HepG2 (cell line): ENCODE results near the gene HS3ST3B1. TPM values are rescaled to one million over a fixed set of nuclear protein-coding genes. Genes with fewer than 3 reads are reported as not detected.

ENCODE experiments used
- ARID3A ChIP-seq: IDR thresholded peaks from 2 replicates; pipeline ENCODE4 v1.6.1; 2012; ENCODE audit warnings: low read depth, low read length, improper control_type of control experiment
- DMAP1 ChIP-seq: IDR thresholded peaks from 2 replicates; pipeline ENCODE4 v1.6.1; 2016
- FOXP1 ChIP-seq, 2 experiments: fragments of 450-650 bp in 1 of 2; IDR thresholded peaks; 2 replicates each; pipeline ENCODE4 v1.6.1; 2017 to 2018; ENCODE audit warnings: antibody characterized with exemption in 1 of 2
- GFI1 ChIP-seq: sonication (generic); formaldehyde crosslinking; IDR thresholded peaks from 2 replicates; pipeline ENCODE4 v1.5.0; 2020; ENCODE audit warnings: missing genetic modification reagents, mild to moderate bottlenecking, borderline replicate concordance
- GMEB1 ChIP-seq: sonication (generic); formaldehyde crosslinking; IDR thresholded peaks from 2 replicates; pipeline ENCODE4 v1.5.1; 2020; ENCODE audit warnings: missing genetic modification reagents, mild to moderate bottlenecking, borderline replicate concordance
- HNRNPH1 ChIP-seq: fragments of 200-400 bp; formaldehyde crosslinking; optimal IDR thresholded peaks from 2 replicates; pipeline ENCODE3; 2017; ENCODE audit warnings: mild to moderate bottlenecking, low read depth, low read length
- IKZF5 ChIP-seq: IDR thresholded peaks from 2 replicates; pipeline ENCODE4 v1.6.1; 2018; ENCODE audit warnings: missing genetic modification reagents, mild to moderate bottlenecking, missing compliant biosample characterization
- MIER3 ChIP-seq: IDR thresholded peaks from 2 replicates; pipeline ENCODE4 v1.6.1; 2016; ENCODE audit warnings: missing compliant biosample characterization, borderline replicate concordance
- MIXL1 ChIP-seq: IDR thresholded peaks from 2 replicates; pipeline ENCODE4 v1.6.1; 2016
- SOX5 ChIP-seq: IDR thresholded peaks from 2 replicates; pipeline ENCODE4 v1.6.1; 2016; ENCODE audit warnings: borderline replicate concordance
- SUZ12 ChIP-seq: fragments of 150-350 bp; IDR thresholded peaks from 2 replicates; pipeline ENCODE4 v1.6.1; 2014; ENCODE audit warnings: low read depth, low read length
- TAF15 ChIP-seq: fragments of 200-400 bp; formaldehyde crosslinking; IDR thresholded peaks from one replicate; pipeline ENCODE4 v1.6.1; 2018; ENCODE audit warnings: mild to moderate bottlenecking, low read depth, low read length; ENCODE audit not compliant: poor library complexity, severe bottlenecking
- TARDBP ChIP-seq: sonication (generic); formaldehyde crosslinking; IDR thresholded peaks from 2 replicates; pipeline ENCODE4 v1.8.0; 2022; ENCODE audit warnings: mild to moderate bottlenecking, missing genetic modification reagents
- TCF7 ChIP-seq: sonication (generic); IDR thresholded peaks from 2 replicates; pipeline ENCODE4 v1.6.1; 2016; ENCODE audit warnings: antibody characterized with exemption, low read depth
- THAP11 ChIP-seq: IDR thresholded peaks from 2 replicates; pipeline ENCODE4 v1.6.1; 2016; ENCODE audit warnings: missing biosample characterization, missing genetic modification reagents
- TSC22D2 ChIP-seq: sonication (generic); formaldehyde crosslinking; IDR thresholded peaks from 2 replicates; pipeline ENCODE4 v1.5.1; 2020; ENCODE audit warnings: missing genetic modification reagents, mild to moderate bottlenecking, borderline replicate concordance
- U2AF1 ChIP-seq: fragments of 200-400 bp; formaldehyde crosslinking; optimal IDR thresholded peaks from 2 replicates; pipeline ENCODE3; 2017; ENCODE audit warnings: mild to moderate bottlenecking, low read depth, low read length
- ZBTB33 ChIP-seq: sonication (generic); formaldehyde crosslinking; IDR thresholded peaks from 2 replicates; pipeline ENCODE4 v1.4.0; 2020; ENCODE audit warnings: missing genetic modification reagents
- ZNF275 ChIP-seq: sonication (generic); formaldehyde crosslinking; IDR thresholded peaks from 2 replicates; pipeline ENCODE4 v1.8.0; 2022; ENCODE audit warnings: missing genetic modification reagents, mild to moderate bottlenecking, inconsistent platforms, borderline replicate concordance
- ZNF672 ChIP-seq: sonication (generic); formaldehyde crosslinking; IDR thresholded peaks from 2 replicates; pipeline ENCODE4 v1.8.1; 2022; ENCODE audit warnings: missing genetic modification reagents
- ZNF704 ChIP-seq: sonication (generic); formaldehyde crosslinking; IDR thresholded peaks from 2 replicates; pipeline ENCODE4 v1.8.1; 2023; ENCODE audit warnings: mild to moderate bottlenecking, inconsistent platforms, moderate library complexity, missing genetic modification reagents, borderline replicate concordance
- polyA plus RNA-seq, 8 experiments: library from polyadenylated mRNA; depleted of rRNA in 3 of 8; stranded (reverse) in 7 of 8; unstranded in 1 of 8; fragments of >200 nt; fragmentation: Illumina TruSeq in 4 of 8; extraction: Trizol in 4 of 8; gene quantifications; 2 replicates each; pipeline versions ENCODE4 v1.2.1 to v1.2.3, GENCODE V29; 2011 to 2016; ENCODE audit warnings: low read depth in 4 of 8, missing spikeins in 1 of 8, mixed read lengths in 1 of 8; ENCODE audit not compliant: insufficient read depth in 1 of 8
- total RNA-seq, 5 experiments: library from RNA; depleted of rRNA; stranded (reverse); fragments of >200 nt; fragmentation: Illumina TruSeq; extraction: Trizol; gene quantifications; 2 replicates each; pipeline ENCODE4 v1.2.3, GENCODE V29; 2016; ENCODE audit warnings: low read depth in 1 of 5

HS3ST3B1 gene
- total and polyA plus RNA-seq, 2 of the 13 experiments (the other 11 are each of a cell fraction or from before 2014, with no cell fraction given): 15.7 to 39.5 TPM

- TF ChIP-seq IKZF5 (CRISPR knock-in tag): peak; percentile 24; the same call in 1 of the 2 replicates
- TF ChIP-seq TARDBP (CRISPR knock-in tag): peak; percentile 51; the same call in 1 of the 2 replicates
- TF ChIP-seq ZNF275 (CRISPR knock-in tag): no peak
- peak; percentile 62 for TF ChIP-seq ARID3A
- 0 out of 2 replicates have a peak, but pooled peaks have one; percentile 28 for TF ChIP-seq THAP11 (CRISPR knock-in tag)
- peak; percentile 75; the same call in 1 of the 2 replicates for TF ChIP-seq SOX5 (CRISPR knock-in tag)
- no peak for TF ChIP-seq TSC22D2 (CRISPR knock-in tag)
- no peak for TF ChIP-seq HNRNPH1
- TF ChIP-seq FOXP1 (IDR thresholded peaks at IDR 0.05): peak; percentile 79
- peak; percentile 92 for TF ChIP-seq FOXP1 (CRISPR knock-in tag; IDR thresholded peaks at IDR 0.05)
- TF ChIP-seq SUZ12: no peak
- TF ChIP-seq ZNF672: no peak
- TF ChIP-seq MIER3 (CRISPR knock-in tag): no peak
- peak; percentile 70 for TF ChIP-seq MIXL1 (CRISPR knock-in tag)
- peak; percentile 23; the same call in 1 of the 2 replicates for TF ChIP-seq TCF7
- TF ChIP-seq TAF15: no peak
- no peak for TF ChIP-seq DMAP1 (CRISPR knock-in tag)
- peak; percentile 64 for TF ChIP-seq GFI1 (CRISPR knock-in tag)
- no peak for TF ChIP-seq U2AF1
- no peak for TF ChIP-seq ZNF704 (CRISPR knock-in tag)
- TF ChIP-seq GMEB1 (CRISPR knock-in tag): no peak
- peak; percentile 67; the same call in 1 of the 2 replicates for TF ChIP-seq ZBTB33 (CRISPR knock-in tag)
Measured at GRCh38 chr17:14325618-14326167, 24.8 kb downstream of the HS3ST3B1 start (continued).
